NCI-H146 treated with DMSO at 0.1 percent for 48 hours (cell line): ENCODE data around the gene TACC2.
A peak's percentile ranks its signal among the peaks of the same experiment; 100 is the strongest.
"Not testable (repeated sequence)": the region's sequence is repeated elsewhere in the genome, so short reads cannot be mapped to it uniquely, and the experiment has no call there.

Experiments
- DNase-seq: peaks from one replicate; lab custom pipeline; 2025; ENCODE audit not compliant: unreplicated experiment; lab: John Stamatoyannopoulos, UW

Gene TACC2

GRCh38 chr10:122056431-122057094, 67.6 kb downstream of the TACC2 start:
- no peak for DNase-seq

DNA sequence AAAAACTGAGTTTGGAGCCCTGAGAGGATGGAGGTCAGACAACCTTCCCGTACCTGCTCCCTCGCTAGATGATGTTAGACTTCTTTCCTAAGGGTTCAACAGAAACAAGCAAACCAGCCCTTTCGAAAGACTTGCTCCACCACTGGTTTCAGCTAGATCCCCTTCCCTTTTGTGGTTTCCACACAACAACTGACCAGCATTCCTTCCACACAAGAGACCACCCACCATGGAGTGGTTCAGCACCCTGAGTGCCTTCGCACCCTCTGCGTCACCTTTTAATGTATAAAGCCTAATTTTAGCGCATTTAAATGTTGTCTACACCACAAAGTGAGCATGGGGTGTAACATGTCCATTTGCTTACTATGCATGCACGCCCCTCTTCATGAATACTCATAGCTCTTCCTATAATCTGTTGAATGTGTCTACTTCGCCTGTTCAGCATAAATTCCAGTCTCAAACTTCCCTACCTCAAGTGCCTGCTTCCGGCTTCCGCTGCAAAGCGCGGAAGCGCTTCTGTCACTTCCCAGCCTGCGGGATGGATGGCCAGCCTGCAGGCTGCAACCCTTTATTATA, 69.0 kb downstream of the TACC2 start:
- DNase-seq: no peak

DNA sequence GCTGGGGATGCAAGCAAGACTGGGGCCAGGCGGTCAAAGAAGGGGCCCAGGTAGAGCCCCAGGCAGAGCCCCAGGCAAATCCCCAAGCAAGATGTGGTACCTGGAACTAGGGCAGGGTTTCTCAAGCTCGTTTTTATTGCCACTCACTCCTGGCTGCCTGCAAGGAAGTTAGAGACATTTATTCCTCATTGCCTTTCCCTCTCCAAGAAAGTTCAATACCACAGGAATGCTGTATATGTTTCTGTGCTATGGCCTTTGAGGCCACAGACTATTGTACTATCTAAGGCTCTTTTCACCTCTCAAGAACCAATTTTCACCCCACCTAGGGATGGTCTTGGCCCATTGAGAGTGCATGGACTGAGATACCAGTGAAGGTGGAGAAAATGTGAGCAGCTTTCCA, 71.3 kb downstream of the TACC2 start:
- no peak for DNase-seq

- DNase-seq: peak; percentile 75
These were observed 74.1 kb downstream of the TACC2 start for GRCh38 chr10:122062831-122063674.

DNA sequence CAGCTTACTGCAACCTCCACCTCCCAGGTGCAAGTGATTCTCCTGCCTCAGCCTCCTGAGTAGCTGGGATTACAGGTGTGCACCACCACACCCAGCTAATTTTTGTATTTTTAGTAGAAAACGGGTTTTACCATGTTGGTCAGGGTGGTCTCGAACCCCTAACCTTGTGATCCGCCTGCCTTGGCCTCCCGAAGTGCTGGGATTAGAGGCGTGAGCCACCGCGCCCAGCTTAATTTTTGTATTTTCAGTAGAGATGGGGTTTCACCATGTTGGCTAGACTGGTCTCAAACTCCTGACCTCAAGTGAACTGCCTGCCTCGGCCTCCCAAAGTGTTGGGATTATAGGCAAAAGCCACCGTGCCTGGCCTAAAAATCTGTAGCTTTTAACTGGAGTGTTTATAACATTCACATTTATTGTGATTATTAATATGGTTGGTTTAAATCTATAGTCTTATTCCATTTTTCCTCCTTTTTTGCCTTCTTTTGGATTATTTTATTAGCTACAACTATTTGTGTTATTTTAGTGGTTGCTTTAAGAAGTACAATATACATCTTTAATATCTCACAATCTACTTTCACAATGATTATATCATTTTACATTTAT, 77.5 kb downstream of the TACC2 start:
- not testable (repeated sequence) for DNase-seq

- DNase-seq: no peak
These were observed 79.9 kb downstream of the TACC2 start for GRCh38 chr10:122068844-122069243.

GRCh38 chr10:122072491-122072890, 83.5 kb downstream of the TACC2 start:
- DNase-seq: no peak

GRCh38 chr10:122073508-122073907, 84.5 kb downstream of the TACC2 start:
- DNase-seq: no peak

GRCh38 chr10:122075171-122075570, 86.2 kb downstream of the TACC2 start:
- DNase-seq: no peak

GRCh38 chr10:122075876-122076275, 86.9 kb downstream of the TACC2 start:
- DNase-seq: not testable (repeated sequence)

- DNase-seq: no peak
These were observed 88.4 kb downstream of the TACC2 start for GRCh38 chr10:122077311-122077875.

- DNase-seq: no peak
These were observed 89.4 kb downstream of the TACC2 start for GRCh38 chr10:122078326-122078725.

- DNase-seq: no peak
These were observed 90.2 kb downstream of the TACC2 start for GRCh38 chr10:122078965-122079795.

- no peak for DNase-seq
These were observed 93.9 kb downstream of the TACC2 start for GRCh38 chr10:122082616-122083477.

DNA sequence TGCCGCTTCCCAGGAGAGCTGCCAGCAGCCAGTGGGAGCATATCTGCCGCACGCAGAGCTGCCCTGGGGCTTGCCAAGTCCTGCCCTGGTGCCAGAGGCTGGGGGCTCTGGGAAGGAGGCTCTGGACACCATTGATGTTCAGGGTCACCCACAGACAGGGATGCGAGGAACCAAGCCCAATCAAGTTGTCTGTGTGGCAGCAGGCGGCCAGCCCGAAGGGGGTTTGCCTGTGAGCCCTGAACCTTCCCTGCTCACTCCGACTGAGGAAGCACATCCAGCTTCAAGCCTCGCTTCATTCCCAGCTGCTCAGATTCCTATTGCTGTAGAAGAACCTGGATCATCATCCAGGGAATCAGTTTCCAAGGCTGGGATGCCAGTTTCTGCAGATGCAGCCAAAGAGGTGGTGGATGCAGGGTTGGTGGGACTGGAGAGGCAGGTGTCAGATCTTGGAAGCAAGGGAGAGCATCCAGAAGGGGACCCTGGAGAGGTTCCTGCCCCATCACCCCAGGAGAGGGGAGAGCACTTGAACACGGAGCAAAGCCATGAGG, 94.6 kb downstream of the TACC2 start:
- no peak for DNase-seq

DNA sequence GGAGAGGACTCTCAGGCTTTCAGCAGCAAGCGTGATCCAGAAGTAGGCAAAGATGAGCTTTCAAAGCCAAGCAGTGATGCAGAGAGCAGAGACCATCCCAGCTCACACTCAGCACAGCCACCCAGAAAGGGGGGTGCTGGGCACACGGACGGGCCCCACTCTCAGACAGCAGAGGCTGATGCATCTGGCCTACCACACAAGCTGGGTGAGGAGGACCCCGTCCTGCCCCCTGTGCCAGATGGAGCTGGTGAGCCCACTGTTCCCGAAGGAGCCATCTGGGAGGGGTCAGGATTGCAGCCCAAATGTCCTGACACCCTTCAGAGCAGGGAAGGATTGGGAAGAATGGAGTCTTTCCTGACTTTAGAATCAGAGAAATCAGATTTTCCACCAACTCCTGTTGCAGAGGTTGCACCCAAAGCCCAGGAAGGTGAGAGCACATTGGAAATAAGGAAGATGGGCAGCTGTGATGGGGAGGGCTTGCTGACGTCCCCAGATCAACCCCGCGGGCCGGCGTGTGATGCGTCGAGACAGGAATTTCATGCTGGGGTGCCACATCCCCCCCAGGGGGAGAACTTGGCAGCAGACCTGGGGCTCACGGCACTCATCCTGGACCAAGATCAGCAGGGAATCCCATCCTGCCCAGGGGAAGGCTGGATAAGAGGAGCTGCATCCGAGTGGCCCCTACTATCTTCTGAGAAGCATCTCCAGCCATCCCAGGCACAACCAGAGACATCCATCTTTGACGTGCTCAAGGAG, 95.5 kb downstream of the TACC2 start:
- no peak for DNase-seq

DNA sequence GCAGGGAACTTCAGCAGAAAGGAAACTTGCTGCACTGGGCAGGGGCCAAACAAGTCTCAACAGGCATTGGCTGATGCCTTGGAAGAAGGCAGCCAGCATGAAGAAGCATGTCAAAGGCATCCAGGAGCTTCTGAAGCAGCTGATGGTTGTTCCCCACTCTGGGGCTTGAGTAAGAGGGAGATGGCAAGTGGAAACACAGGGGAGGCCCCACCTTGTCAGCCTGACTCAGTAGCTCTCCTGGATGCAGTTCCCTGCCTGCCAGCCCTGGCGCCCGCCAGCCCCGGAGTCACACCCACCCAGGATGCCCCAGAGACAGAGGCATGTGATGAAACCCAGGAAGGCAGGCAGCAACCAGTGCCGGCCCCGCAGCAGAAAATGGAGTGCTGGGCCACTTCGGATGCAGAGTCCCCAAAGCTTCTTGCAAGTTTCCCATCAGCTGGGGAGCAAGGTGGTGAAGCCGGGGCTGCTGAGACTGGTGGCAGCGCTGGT, 96.5 kb downstream of the TACC2 start:
- DNase-seq: no peak
